Measurements from ENCODE around the gene MMS22L.

Gene MMS22L

DNA sequence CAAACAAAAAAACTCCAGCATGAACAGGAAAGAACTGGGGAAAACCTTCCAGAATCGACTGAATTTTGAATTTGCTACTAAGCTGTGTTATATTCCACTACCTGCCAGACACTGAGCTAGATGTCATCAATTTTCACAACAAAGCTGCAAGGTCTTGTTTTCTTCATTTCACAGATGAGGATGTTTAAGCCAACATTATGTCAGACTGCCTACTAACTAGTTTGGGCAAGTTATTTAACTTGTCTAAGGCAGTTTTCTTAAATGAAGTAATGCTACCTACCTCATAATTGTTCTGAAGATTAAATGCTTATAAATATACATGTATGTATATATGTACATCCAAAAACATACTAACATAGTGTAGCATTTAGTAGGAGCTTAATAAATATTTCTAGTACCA, 144.4 kb downstream of the MMS22L start:
- no peak for DNase-seq

DNA sequence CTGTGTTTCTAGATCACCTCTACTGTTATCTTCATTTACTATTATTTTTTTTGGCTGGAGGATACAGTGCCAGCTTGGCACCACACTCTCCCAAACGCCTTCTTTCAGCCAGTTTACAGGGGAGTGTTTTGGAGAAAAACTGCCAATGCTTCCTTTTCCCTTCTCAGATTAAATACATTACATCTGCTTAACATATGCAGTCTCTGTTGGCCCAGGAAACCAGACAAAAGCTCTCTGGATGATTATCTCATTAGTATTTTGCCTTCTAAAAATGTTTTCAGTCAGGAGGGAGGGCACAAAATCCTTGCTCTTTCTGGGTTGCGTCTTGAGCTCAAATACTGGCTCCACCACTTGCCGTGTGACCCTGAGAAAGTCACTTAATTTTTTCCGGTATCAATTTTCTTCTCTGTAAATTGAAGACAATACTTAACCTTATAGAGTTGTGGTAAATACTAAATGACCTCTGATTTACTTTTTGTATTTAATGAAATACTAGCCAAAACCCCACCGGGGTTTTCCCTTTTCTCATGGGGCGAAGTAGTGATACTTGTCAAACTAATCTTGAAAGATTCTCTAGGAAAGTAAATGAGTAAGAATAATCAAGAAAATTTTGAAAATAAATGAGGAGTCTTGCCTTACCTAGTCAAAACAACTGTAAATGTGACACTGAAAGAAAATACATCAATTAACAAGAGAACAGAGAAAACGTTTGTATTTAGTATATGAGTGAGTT, 146.2 kb downstream of the MMS22L start:
- DNase-seq = no peak

DNA sequence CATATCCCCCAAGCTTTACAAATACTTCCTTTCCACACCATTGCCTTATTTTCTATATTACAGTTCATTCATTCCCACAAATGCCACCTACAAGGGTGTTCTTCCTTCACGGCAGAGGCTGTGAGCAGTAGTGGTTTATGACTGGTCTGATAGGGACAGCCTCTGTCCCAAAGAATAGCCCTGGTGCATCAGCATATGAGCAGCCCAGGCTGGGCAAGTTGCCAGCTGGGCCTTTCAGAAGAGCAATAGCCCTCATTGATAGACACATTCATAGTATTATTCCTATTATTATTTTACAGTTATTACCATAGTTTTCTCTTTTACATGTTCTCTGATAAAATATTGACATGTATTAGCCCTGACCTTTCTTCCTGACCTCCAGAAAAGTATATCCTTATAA, 149.9 kb downstream of the MMS22L start:
- DNase-seq = no peak

DNA sequence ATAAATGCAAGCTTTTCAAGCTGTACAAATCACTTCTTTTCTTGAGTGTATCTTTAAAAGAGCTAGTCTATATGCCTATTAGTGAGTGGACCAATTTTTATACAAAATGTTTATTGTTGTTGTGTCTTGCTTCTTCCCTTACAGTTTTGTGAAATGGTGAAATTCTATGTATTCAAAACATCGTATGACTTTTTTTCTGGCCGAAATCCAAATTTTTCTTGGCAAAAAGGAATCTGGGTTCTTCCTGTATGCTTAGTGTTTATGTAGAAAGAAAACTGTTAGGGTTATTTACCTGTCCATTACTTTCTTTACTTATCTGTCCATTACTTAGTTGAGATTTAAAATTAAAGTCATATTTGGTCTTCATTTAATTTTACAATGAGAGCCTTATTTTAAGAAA, 153.9 kb downstream of the MMS22L start:
- no peak for DNase-seq

DNA sequence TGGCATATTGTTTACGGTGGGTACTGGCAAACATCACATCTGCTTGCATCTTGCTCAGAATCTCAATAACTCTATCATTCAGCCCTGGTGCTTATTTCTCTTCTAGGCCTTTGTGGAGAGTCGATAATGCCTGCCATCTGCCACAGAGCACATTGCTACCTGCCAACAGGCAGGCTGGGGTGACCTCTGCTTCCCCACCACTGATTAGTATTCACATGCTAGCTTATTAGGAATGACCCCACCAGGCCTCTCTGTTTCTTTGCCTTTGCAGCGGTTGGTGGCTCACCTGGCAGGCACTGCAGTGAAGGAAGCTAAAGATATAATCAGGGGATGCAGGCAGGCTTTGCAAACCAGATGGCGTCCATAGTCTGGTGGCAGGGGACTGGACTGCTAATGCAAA, 154.5 kb downstream of the MMS22L start:
- DNase-seq = no peak

DNA sequence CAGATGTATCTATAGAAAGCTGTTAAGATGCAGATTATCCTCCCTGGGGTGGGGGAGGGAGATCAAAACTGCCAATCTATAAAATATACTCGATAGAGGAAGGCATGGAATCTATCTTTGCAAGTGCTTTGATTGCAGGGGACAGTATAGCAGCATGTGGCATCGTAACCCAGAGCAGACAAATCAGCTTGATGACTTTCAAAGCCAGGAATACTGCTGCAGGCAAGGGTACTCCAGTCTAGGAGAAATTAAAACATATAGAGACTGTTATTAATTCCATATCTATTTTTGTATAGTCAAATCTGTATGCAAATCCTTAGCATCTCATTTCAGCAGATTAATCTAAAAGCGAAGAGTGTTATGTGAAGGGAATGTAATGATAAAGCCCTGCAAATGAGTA, 159.4 kb downstream of the MMS22L start:
- no peak for DNase-seq

DNA sequence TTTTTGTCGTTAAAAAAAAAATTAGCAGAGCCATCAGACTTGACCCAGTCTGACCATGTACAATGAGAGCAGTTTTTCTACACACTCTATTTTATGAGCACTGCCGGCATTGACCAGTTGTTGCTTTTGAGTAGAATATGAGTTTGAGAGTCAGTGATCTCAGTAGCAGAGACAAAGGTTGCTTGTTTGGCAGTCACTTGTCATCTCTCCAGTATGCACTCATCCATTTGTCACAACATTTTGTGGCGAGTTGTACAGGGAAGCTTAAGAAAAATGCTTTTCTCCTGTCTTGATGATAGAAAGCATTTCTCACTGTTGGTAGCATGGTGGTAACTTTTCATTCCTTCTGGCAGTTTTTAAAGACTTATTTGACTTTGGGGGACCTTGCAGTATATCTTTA, 159.9 kb downstream of the MMS22L start:
- DNase-seq = no peak

DNA sequence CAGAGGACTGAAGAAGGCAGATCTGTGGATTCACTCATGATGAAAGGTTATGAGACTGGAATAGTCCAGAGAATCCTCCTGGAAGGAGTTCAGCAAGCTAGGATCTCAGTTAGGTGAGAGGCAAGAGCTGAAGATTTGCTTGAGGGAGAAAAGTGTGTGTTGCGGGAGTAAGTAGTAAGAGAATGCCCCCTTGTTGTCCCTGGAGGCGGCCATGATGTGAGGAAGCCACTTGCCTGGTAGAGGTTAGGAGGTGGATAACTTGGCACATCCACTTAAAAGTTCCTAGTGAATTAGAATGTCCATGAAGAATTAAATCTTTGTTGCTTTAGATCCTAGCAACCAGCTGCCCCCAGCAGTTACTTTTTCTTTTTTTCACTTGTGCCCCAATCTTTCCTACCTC, 162.5 kb downstream of the MMS22L start:
- no peak for DNase-seq

DNA sequence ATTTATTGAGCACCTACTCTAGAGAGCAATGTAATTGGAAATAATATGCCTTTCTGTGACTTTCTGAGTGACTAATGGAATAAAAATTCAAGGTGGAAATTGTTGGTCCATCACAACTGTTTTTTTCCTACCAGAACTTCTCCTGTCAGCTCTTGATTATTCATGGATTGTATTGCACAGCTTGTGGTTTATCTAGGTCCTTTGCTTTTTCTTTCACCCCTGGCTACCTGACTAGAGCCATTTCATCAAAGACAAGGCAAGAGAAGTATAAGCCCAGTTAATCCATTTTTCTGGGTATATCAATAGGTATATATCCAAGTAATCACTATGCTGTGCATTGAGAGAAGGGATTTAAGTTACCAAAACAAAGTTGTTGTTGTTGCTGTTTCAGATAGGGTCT, 168.4 kb downstream of the MMS22L start:
- no peak for DNase-seq

DNA sequence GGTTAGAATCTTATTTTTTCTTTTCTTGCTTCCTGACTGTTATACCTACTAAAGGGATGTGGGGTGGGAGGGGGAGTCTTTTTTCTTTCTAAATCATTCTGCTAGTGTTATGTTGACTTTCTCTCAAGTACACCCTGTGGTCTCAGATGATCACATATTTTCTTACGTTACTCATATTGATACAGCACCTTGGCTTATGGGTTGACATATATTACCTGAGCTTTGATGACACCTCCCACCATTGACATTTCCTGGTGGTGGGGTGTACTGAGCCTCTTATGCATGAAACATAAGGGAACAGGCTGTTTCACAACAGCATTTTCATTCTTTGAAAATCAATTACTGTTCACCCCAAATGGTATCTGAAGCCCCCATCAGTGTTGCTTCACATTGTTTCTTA, 169.8 kb downstream of the MMS22L start:
- DNase-seq = no peak

DNA sequence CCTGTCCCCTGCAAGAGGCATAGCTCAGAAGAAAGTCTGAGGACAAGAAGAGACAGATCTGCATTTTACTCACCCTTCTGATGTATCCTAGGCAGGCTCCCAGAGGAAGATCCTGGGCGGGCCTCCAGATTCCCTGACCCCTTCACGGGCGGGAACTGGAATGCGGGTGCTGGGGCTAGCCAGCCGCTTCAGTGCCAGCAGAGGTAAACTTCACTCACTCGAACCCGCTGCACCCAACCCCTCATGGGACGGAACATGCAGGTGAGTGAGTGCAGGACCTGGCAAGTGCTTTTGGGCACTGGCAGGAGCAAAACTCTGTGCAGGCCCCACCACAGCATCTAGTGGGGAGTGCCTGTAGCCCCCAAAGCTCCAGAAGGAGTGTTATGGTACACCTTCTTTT, 171.8 kb downstream of the MMS22L start:
- DNase-seq = no peak

DNA sequence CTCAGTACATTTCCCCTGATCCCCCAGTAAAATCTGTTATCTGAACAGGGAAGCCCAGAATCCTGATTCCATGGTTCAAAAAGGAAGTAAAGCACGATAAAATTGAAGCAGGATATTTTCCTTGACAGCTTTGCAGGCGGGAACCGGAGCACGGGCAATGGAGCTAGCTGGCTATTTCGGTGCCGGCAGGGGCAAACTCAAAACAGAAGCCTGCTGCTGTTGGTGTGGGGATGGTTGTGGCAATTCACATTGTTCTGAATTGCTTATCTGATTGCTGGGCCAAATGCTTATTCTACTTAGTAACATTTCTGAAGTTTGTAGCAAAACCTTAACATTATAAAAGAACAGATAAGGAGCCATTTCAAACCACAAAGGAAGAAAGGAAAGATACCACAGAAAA, 172.4 kb downstream of the MMS22L start:
- no peak for DNase-seq

DNA sequence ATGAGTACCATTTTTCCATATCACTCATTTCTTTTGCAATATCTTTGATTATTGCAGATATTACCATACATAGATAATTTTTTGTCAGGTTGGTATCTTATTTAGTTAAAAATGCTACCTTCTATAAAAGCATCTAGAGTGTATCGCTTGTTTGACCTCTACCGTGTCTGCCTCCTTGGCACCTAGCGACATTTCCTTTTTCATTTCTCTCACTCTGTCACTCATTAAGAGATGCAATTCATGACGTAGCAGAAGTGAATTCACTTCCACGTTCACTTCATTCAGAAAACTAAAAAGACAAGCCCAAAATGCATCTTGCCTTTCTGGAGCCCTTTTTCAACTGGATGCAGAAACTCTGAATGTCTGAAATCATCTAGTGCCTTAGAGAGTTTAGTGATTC, 172.9 kb downstream of the MMS22L start:
- DNase-seq = no peak

DNA sequence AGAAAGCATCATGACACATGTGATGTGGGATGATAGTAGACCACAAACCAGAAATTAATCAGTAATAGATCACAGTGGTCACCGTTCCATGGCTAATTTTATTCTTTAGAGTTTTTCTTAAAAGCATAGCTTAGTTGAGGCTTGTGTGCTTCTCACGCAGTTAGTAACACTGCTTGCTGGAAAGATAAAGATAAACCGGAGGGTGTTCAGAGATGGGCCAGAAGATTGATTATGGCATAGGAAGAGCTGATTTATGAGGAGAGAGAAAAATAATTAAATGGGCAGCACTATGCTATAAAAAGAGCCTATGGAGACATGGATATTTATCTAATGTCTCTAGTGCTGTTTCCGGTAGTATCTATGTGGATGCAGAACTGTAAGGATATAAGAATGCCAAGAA, 173.6 kb downstream of the MMS22L start:
- DNase-seq = no peak

DNA sequence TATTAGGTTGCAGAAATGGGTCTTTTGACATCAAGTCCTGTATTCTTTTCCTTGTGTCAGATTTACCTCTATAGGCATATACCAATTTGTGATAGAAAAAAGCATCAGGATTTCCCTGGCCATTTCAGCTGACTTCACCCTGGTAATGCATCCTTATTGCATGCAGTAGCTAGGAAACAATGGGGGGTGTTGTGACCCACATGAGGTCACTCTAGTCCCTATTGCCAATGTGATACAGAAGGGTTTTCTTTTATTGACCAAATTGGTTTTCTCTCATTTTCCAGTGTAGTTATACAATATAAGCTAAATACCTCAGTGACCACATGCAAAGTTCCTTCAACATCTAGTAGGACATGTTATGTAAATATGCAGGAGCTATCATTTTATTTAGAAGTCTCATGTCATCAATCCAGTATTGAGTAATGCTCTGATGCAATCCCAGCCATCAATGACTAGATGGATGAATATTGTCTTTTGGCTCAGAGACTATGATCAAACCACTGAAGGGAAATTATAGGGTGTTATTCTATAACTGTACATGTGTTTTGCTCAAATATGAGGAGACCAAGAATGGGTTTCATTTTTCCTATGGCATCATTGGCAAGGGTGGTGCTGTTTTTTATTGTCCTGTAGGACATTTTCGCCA, 180.7 kb downstream of the MMS22L start:
- DNase-seq = no peak

DNA sequence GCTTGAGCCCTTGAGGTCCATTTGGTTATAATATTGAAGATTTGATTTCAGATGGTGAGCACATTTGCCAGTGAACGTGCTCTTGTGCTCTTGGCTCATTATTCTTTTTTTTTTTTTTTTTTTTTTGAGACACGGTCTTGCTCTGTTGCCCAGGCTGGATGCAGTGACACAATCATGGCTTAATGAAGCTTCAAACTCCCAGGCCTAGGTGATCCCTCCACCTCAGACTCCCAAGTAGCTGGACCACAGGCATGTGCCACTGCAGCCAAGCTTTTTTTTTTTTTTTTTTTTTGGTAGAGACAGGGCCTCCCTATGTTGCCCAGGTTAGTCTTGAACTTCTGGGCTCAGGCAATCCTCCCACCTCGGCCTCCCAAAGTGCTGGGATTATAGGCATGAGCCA, 182.3 kb downstream of the MMS22L start:
- DNase-seq = no peak

DNA sequence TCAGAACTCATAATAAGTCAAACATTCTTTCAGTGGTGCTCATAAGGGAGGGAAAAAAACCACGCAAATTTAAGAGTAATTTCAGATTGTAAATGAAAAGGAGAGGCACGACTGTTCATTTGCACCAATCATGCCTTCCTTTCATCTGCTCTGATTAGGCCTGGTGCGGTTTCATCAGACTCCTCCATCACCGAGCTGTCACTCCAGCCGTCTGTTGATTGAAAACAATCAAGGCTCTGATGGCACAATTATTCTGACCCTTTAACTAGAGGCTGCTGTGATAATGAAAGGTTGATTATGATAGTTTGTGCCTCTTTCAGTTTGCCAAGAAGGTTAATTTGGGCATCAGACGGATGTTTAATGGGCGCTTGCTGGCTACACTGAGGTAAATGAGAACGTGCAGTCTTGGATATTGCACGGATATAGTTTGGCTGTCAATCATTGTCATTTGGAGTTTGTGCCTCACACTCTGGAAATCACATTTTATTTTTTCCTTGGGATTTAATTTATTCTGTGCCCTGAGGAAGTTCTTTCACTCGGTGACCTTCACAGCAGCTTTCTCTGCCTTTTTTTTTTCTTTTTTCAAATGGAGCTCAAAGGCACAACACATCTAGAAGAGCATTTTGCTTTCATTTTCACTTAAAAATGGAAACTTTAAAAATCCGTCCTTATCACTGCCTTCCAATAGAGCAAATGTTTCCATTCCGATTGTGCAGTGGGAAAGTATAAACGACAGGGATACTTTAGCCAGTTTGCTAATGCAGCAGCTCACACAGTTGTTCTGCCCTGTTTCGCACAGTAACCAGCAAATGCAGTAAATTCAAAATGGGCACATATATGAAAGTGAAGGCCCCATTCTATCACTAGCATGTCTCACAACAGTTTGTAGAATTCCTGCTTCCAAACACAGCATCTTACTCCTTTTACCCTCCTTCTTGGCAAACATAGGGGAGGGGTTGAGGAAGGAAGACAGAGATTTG, 185.7 kb downstream of the MMS22L start:
- no peak for DNase-seq

DNA sequence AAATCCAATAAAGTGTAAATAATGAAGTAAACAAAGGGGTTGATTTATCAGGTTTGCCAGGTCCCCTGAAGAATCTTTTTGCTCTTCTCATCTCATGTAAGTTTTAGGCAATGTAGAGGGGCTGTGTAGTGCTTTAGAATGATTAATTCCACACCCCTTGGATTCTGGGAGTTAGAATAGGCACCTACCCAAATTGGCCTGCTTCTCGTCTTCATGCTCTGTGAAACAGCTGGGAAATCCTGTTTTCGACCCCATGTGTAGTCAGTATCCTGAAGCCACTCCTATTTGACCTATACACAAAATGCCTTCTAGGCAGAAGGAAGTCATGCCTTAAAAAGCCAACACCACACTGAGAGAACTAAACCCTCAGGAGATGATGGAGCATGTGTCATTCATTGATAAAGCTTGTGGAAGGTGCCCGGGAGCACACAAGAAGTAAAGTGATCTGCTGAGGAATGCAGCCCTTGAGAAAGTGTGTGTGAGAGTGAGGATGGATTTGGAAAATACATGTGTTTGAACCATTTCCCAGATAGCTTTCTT, 187.6 kb downstream of the MMS22L start:
- no peak for DNase-seq

DNA sequence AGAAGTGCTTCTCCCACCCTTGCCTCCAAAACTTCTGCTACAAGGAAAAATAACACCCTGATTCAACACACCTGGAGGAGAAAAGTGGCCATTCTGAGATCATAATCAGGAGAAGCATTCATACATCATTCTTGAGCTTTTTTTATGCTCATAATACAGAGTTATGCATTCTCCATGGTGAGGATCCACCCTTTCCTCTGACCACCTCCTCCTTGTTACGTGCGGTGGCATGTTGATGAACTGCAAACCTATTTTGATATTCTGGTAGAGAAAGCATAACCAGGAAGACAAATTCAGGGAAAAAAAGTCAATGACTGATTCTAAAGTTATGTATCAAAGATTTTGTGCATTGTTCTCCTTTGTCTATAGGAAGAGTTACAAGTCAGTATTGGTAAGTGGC, 188.6 kb downstream of the MMS22L start:
- no peak for DNase-seq

DNA sequence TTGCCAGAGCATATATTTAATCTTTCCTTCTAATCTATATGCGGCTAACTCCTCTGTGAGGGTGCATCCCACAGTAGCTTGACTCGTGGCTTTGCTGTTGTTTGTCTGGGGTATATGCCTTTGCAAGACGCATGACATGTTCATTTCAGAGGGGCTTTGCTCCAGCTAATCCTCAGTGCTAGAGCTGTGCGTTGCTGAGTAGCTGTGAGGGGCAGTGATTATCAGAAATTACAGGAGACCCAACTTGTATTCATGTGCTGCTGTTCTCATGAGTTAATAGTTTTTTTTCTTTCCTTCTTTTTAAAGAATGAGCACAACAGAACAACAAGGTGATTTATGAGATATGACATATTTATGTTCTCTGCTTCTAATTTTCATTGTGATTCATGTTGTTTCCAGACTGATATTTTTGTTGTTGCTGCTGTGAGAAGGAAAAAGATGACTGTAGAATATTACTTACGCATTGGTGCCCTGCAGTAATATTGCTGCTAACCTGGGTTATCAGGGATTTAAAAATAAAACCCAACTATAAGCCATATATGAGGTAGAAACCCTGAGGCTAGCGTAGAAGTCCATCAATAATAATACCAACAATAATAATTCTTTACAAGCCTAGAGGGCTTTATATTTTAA, 190.2 kb downstream of the MMS22L start:
- DNase-seq = no peak
